HG03520 (cell line): ENCODE results near the gene CERS6.
A peak's percentile ranks its signal among the peaks of the same experiment; 100 is the strongest.

Experiments used
- ATAC-seq: cut with Tn5 transposase; IDR thresholded peaks from one replicate; pipeline ENCODE4 v1.9.1; 2021; ENCODE audit warnings: mild to moderate bottlenecking, moderate library complexity; ENCODE audit not compliant: unreplicated experiment

CERS6 gene

GRCh38 chr2:168596881-168597655 is 141.0 kb downstream of the CERS6 start:
- no peak for ATAC-seq

GRCh38 chr2:168599738-168600137 is 143.7 kb downstream of the CERS6 start:
- ATAC-seq, result no peak

- ATAC-seq, result no peak
These were observed 144.9 kb downstream of the CERS6 start for GRCh38 chr2:168600949-168601348.

DNA sequence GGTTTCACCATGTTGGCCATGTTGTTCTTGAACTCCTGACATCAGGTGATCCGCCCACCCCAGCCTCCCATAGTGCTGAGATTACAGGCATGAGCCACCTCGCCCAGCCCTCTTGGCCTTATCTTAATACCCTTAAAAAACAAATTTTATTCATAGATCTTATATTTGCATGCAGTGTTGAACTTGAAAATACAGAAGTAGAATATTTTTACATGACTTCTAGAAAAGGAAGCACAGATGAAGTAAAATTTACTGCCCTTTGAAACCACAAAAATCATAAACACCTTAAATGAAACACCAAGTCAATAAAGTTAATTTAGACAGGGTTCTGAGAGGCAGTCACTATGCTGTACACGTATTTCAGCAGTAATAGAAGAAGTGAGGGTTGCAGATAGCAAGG is 145.7 kb downstream of the CERS6 start:
- ATAC-seq, result peak; percentile 41

- ATAC-seq, result no peak
These were observed 146.3 kb downstream of the CERS6 start for GRCh38 chr2:168602379-168602778.

DNA sequence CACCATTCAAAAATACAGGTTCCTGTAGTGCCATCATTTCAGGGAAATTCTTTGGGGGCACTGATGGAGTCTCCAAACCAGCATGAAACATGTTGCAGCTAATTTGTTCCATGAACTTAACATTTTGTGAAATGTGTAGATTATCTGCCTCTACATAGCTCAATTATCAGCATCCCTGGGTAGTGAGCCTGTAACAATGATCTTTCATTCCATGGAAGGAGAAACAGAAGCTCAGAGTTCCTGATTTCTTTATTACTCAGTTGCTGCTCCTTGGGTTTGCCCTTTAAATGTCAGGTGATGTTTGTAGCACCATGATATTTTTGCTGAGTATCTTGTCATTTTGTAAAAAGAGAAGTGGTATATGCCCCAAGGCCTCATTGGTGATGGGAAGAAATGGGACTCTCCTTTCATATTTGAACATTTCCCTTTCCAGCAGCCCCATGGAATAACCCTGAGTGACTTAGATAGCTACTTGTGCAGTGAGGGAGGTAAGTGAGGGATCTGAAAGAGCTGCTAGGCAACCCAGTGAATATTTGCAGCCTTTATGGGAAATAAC is 146.9 kb downstream of the CERS6 start:
- no peak for ATAC-seq

DNA sequence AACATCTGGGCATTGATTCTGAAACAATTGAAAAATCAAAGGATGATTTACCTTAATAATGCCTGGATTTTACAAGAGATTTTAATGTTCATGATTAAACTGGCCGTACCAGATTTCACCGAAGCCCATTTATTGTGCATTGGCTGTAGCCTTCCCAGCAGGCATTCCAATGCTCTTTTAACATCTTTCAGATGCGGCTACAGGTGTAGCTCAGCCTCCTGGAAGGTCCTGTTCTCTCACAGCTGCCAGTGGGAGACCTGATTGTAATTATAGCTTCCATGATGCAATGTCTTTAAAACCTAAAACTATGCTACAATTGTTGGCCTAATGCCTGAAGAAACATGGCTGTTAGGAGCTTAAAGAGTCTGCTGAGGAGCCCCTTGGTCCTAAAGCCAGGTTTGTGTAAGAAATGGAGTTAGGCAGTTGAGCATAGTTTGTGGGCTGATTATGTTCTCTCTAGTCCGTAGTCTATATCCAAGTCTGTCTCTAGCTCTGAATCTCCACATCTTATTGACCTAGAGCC is 147.4 kb downstream of the CERS6 start:
- ATAC-seq, result no peak

DNA sequence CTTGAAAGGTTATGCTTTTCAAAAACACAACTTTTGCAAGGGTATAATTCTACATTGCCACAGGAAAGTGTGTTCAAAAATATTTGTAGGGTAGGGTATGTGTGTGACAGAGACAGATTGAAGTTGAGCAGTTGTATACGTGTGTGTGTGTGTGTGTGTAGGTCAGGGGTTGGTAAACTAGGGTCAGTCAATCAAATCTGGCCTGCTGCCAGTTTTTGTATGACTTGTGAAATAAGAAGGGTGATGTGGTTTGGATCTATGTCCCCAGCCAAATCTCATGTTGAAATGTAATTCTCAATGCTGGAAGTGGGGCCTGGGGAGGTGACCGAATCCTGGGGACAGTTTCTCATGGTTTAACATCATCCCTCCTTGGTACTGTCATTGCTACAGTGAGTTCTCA is 148.2 kb downstream of the CERS6 start:
- no peak for ATAC-seq

GRCh38 chr2:168607992-168608391 is 151.9 kb downstream of the CERS6 start:
- no peak for ATAC-seq

GRCh38 chr2:168608796-168609195 is 152.7 kb downstream of the CERS6 start:
- no peak for ATAC-seq

GRCh38 chr2:168611091-168611490 is 155.0 kb downstream of the CERS6 start:
- no peak for ATAC-seq

DNA sequence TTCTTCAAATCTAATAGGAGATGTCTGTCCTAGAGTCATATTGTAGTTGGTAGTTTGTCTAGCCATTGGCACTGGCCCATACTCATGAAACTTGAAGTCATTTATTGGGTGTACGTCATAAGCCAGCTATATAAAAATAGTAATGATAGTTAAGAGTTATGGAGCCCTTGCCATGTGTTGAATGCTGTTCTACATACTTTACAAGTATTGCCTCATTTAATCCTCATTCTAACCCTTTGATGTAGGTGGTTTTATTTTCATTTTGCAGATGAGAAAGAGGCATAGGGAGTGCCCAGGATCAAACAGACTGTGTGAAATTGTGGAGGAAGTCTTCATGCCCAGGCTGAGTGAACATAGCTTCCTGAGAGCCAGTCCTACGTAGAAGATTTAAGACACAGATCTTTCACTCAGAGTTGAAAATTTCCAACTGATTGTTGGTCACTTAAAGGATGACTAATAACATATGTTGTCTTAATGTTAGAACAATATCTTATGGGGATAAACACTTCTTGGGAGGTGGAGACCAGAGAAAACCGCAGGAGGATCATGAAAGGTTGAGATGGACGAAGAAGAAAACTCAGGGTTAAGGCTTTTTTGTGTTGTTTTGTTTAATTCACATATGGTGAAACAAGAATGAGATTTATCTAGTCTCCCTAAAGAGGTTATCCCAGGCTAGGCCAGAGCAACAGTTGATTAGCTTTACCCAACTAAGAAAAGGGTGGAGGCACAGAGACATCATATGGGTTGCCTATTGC is 156.0 kb downstream of the CERS6 start:
- ATAC-seq, result no peak

DNA sequence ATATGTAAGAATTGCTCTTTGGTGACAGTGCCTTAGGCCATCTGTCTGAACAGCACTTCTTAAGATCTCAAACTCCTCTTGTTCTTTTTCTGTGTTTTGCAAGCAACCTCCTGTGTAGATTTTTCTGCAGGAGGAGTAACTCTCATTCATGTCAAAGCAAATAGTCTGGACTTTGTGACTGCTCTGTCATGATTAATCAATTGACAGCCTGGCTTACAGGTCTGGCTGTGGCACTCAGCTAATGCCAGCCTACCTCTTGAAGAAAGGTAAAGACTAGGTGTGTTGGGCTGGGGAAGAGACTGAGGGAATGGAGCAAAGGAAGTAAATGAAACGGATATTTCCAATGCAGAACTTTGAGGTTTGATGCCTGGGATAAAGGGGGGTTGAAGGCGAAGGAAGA is 156.6 kb downstream of the CERS6 start:
- ATAC-seq, result no peak

- no peak for ATAC-seq
These were observed 157.5 kb downstream of the CERS6 start for GRCh38 chr2:168613551-168613950.

DNA sequence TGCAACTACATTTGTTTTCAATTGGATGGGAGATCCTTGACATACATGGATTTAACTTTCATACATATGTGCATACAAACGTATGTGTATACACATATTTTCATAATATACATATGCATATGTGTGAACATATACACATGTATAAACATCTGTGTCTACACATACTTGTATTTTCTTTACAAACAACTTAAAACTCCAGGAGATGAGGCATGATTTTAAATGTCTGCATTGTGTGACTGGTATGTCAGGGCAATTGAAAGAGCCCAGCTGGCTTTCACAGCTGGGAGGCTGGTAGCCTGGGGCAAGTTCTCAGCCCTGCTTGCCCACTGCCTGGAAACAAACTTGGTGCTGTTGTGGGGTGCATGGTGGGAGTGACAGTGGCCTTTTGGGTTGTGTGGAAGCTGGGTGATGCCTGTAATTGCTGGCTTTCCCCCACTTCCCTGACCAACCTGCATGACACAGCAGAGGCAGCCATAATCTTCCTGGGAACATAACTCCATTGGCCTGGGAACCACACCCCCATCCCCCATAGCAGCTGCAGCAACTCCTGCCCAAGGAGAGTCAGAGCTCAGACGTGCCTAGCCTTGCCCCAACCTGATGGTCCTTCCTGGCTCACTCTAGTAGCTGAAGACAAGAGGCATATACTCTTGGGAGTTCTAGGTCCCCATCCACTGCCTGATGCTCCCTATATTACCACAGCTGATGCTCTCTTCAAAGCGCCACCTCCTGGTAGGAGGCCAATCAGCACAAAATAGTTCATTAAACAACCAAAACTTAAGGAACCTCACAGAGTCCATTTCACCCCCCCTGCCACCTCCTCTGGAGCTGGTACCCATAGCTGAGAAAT is 158.3 kb downstream of the CERS6 start:
- ATAC-seq, result no peak

DNA sequence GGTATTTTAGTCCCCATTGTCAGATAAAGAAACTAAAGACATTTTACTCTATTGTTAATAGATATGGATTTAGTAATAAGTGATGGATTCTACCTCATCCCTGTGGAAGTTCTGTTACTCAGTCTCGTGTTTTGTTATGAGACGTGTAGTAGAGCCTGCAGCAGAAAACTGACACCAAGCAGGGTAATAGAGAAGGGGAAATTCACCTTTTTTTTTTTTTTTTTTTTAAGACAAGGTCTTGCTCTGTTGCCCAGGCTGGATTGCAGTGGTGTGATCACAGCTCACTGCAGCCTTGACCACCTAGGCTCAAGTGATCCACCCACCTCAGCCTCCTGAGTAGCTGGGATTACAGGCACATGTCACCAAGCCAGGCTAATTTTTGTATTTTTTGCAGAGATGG is 164.5 kb downstream of the CERS6 start:
- no peak for ATAC-seq

- ATAC-seq, result no peak
These were observed 166.5 kb downstream of the CERS6 start for GRCh38 chr2:168622559-168622958.

DNA sequence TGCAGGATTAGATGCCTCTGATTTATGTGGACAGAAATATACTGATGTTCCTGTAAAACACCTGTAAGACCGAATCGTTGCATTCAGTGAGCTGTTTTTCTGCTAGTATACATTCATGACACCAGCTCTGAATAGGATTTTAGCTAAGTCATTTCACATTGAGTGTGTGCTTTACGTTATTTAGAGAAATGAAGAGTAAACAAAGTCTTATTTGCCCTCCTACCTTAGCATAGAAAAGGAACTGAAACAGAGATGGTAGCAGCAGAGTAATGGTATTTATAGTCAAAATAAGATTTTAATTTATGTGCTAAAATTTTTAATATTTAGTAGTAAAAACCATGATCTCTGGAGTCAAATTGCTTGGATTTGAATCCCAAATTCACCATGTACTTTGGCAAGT is 168.0 kb downstream of the CERS6 start:
- no peak for ATAC-seq

DNA sequence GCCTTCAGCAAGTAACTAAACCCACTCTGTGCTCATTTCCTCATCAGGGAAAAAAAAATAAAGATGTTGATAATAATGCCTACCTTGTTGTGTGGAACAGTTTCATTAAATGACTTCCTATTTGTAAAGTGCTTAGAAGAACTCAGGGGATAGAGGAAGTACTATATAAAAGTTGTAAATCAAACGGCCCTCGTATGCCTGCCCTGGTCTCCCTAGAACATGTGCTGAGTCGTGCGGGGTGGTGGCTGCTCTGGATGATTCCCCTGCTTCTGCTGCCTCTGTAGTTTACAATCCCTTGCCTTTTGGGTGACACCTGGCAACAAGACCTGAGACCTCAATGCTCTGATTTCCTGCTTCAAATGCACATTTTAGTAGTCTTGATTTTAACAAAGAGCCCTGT is 170.0 kb downstream of the CERS6 start:
- ATAC-seq, result no peak

- no peak for ATAC-seq
These were observed 170.6 kb downstream of the CERS6 start for GRCh38 chr2:168626647-168627046.

- ATAC-seq, result no peak
These were observed 176.6 kb downstream of the CERS6 start for GRCh38 chr2:168632709-168633121.
